ENCODE results near the gene ARL6IP4.

DNA sequence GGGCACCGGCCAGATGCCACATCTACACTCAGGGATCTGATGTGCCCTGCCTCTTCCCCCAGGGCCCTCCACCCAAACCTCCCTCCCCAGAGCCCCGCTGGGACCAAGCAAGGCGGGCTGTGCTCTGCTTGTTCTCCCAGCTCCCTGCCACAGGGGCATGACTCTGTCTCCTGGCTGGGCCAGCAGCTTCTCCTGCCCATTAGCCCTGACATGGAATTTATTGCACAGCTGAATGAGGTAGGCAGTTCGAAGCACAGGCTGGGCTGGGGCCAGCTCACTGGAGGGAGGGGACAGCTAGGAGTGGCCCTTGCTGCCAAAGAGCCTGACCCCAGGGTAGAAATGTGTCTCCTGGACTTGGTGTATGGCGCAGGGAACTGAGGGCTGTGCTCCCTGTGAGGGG, 42.4 kb downstream of the ARL6IP4 start:
- TF ChIP-seq TAF1 (IDR thresholded peaks at IDR 0.05; ENCODE audit: borderline replicate concordance, insufficient read depth, low read length) (no peak), POLR2AphosphoS5 (IDR thresholded peaks at IDR 0.05; ENCODE audit: low read depth, low read length) (no peak), SIN3A (IDR thresholded peaks at IDR 0.05; ENCODE audit: borderline replicate concordance, insufficient read depth, low read length) (no peak)
- TF ChIP-seq, protein P1, sequence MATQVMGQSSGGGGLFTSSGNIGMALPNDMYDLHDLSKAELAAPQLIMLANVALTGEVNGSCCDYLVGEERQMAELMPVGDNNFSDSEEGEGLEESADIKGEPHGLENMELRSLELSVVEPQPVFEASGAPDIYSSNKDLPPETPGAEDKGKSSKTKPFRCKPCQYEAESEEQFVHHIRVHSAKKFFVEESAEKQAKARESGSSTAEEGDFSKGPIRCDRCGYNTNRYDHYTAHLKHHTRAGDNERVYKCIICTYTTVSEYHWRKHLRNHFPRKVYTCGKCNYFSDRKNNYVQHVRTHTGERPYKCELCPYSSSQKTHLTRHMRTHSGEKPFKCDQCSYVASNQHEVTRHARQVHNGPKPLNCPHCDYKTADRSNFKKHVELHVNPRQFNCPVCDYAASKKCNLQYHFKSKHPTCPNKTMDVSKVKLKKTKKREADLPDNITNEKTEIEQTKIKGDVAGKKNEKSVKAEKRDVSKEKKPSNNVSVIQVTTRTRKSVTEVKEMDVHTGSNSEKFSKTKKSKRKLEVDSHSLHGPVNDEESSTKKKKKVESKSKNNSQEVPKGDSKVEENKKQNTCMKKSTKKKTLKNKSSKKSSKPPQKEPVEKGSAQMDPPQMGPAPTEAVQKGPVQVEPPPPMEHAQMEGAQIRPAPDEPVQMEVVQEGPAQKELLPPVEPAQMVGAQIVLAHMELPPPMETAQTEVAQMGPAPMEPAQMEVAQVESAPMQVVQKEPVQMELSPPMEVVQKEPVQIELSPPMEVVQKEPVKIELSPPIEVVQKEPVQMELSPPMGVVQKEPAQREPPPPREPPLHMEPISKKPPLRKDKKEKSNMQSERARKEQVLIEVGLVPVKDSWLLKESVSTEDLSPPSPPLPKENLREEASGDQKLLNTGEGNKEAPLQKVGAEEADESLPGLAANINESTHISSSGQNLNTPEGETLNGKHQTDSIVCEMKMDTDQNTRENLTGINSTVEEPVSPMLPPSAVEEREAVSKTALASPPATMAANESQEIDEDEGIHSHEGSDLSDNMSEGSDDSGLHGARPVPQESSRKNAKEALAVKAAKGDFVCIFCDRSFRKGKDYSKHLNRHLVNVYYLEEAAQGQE (IDR thresholded peaks at IDR 0.05; ENCODE audit: insufficient read depth in 1 of 2, low read depth in 2 of 2, low read length in 2 of 2) = no peak

Measured in PFSK-1 (cell line).